GM19240 (cell line): ENCODE data around the gene CRYBG1.

Experiments used
- DNase-seq: peaks from one replicate; pipeline ENCODE4 v3.0.0; 2011; ENCODE audit warnings: low spot score; ENCODE audit not compliant: insufficient read length

CRYBG1 gene

GRCh38 chr6:106460481-106460880 is 100.0 kb downstream of the CRYBG1 start:
- DNase-seq, result no peak

DNA sequence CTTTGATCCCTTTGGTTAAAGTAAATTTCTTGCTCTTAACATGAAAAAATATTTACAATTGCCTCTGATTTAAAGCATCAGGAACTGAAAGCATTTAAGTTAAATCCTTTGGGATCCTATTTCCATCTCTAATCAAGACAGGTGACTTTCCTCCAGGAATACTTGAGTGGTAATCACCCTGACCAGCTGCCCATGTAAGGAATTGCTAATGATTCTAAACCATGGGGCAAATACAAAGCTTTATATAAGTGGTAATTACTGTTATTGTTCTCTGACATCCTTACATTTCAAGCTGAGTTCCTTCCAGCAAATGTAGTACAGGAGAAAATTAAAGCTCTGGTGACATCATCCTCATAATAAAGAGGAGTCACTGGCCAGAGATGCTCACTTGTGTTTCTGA is 100.6 kb downstream of the CRYBG1 start:
- DNase-seq, result no peak

DNA sequence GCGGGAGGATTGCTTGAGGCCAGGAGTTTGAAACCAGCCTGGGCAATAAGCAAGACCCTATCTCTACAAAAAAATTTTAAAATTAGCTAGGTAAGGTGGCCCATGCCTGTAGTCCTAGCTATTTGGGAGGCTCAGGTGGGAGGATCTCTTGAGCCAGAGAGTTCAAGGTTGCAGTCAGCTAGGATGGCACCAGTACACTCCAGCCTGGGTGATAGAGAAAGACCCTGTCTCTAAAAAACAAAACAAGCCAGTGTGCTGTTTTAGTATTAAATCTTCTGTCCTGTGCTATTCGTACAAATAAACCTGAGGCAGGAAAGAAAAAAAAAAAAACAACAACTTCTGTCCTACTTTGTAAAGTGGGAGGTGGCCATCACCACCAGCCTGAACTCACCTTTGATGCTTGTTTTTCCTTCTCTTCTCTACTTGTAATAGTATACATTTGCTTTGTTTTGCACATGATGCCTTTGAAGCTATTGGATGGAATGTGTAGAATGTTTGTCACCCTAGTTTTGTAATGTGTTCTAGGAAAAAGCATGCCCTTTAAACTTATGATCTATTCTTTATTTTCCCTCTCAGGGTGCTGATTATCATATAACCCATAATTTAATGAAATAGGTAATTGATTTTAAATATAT is 102.5 kb downstream of the CRYBG1 start:
- no peak for DNase-seq

DNA sequence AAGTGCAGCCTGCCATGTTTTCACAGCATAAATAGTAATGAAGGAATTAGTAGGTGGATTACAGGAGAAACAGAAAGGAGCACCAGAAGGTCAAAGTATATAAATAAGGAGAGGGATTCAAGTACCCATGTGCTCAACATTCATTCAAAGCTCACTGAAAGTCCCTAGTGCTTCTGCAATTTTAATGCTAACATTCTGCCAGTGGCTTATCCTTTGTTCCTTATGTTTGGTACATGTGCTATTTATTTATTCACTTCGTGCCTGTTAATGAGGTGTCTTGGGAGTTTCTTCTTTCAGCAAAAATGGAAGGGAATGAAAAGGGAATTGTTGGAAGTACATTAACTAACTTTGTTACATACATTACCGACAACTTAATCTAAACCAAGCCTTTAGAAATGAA is 105.7 kb downstream of the CRYBG1 start:
- DNase-seq, result no peak

- no peak for DNase-seq
These were observed 108.4 kb downstream of the CRYBG1 start for GRCh38 chr6:106468935-106469334.

GRCh38 chr6:106469882-106470281 is 109.4 kb downstream of the CRYBG1 start:
- DNase-seq, result no peak

GRCh38 chr6:106470316-106470715 is 109.8 kb downstream of the CRYBG1 start:
- no peak for DNase-seq

GRCh38 chr6:106470811-106471210 is 110.3 kb downstream of the CRYBG1 start:
- DNase-seq, result no peak

DNA sequence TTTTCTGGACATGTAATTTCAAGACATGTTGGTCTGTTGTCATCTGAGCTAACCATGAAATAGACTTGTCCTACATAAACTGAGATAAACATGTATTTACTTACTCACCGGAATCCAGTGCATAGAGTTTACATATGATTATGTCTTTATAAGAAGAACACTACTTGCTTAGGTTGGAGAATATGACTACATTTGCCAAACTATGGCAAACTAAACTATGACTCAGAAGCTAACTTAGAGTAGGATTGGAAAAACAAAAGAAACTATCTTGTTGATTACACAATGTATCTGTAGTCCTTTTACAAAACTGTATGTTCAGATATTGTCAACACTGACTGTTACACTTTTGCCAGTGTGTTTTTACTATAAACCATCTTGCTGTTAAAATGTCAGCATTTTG is 113.3 kb downstream of the CRYBG1 start:
- DNase-seq, result no peak

DNA sequence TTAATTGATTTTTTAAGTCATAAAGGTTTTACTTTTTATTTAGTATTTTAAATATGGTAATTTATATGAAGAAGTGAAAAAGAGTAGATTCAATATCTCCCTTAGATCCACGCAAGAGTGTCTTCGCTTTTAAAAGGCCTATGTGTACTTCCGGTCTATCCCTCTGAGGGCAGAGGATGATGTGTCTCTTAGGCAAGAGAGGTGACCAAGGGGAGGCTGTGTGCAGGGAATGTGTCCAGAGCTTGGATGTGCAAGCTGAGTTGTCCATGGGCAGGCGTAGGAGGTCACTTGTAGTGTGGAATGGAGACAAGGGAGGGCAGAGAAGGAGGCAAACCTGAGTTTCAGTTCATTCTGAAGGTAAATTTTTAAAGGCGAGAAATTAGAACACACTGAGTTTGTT is 113.9 kb downstream of the CRYBG1 start:
- no peak for DNase-seq

DNA sequence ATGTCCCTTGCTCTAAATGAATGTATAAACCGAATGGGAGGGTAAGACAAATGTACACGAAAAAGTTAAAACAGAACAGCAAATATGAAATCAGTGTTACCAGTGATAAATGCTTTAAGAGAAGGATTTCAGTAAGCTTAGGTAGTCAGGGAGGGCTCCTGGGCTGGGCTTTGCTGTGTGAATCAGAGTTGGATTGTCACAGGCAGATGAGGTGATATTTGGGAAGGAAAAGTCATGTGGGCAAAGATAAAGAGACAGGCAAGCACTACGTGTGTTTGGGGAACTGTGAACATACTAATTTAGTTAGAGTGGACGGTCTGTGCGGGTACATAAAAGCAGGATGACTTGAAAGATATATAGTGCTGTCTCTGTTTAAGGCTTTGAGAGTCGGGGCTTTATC is 114.8 kb downstream of the CRYBG1 start:
- DNase-seq, result no peak

GRCh38 chr6:106476331-106477105 is 116.0 kb downstream of the CRYBG1 start:
- no peak for DNase-seq

GRCh38 chr6:106477146-106477545 is 116.6 kb downstream of the CRYBG1 start:
- no peak for DNase-seq

DNA sequence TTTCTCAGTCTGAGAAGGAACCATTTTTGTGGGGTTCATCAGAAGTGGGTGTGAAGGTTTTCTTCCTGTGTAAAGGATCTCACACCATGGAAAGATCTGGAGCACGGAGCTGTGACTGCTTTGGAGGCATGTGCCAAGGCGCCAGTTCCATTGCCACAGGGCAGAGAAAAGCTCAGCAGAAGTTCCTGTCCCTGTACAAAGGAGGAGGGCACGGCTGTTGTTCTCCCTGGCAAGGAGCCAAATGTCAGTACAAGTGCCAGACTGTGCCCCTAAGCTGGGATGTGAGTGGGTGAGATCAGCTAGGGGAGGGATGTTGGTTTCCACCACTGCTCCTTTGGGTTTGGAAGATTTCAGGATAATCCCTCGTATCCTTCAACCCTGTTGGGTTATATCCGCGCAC is 117.3 kb downstream of the CRYBG1 start:
- no peak for DNase-seq

DNA sequence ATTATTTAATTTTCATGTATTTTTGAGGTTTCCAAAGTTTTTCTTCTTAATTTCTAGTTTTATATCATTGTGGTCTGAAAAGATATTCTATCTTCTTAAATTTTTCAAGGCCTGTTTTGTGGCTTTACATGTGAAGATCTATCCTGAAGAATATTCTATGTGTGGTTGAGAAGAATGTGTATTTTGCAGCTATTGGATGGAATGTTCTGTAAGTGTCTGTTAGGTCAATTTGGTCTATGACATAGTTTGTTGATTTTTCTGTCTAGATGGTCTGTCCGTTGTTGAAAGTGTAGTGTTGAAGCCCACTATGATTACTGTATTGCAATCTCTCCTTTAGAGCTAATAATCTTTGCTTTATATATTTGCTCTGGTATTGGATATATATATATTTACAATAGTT is 125.7 kb downstream of the CRYBG1 start:
- no peak for DNase-seq

- DNase-seq, result no peak
These were observed 128.2 kb downstream of the CRYBG1 start for GRCh38 chr6:106488494-106489370.

- DNase-seq, result no peak
These were observed 129.5 kb downstream of the CRYBG1 start for GRCh38 chr6:106490030-106490429.

DNA sequence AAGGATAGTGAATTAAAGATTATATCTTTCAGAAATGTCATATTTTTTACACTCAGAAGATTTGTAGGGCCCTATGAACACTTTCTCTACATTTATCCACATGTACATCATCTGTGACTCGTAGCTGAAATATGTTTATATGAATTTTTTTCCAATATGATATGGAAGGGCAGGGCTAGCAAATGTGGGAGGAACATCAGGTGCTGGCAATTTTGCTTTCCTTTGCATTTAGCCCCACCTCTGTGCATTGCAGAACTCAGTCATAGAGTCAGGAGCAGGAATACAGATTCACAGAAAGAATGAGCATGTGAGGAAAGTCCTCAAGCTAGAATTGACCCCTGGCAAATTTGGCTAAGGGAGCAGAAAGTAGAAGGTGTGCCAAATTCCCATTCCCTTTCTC is 129.9 kb downstream of the CRYBG1 start:
- DNase-seq, result no peak

DNA sequence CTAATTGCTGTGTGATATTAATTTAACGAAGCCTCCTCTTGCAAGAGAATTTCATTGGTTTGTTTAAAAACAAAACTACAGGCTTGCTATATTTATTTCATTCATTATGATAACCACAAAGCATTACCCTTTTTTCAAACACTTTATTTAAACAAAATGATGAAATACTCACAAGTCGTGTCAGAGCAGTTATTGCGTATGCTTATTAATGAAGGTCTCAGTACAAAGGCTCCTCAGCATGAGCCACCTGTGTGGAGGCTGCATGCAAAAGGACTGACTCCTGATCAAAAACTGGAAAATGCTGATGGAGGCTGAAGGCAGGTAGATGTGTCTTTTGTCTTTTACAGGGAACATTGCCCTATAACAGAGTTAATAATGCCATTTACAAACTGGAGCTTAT is 130.5 kb downstream of the CRYBG1 start:
- DNase-seq, result no peak

DNA sequence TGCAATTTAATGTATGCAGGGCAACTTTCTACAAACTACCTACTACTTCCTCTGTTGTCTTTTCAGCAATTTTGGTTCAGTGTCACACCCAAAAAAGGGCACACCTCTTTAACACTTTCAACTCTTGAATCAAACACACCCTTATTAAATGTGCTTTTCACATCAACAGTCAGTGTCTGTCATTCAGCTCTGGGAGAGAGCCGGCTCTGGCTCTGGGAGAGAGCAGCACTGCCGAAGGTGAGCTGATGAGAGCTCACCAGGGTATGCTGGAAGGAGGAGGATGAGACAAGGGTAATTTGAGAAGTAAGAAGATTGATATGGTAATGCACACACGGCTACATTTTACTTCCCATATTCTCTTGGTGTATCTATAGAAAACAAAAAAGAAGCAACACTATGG is 134.5 kb downstream of the CRYBG1 start:
- DNase-seq, result no peak

GRCh38 chr6:106496823-106497222 is 136.3 kb downstream of the CRYBG1 start:
- DNase-seq, result no peak

DNA sequence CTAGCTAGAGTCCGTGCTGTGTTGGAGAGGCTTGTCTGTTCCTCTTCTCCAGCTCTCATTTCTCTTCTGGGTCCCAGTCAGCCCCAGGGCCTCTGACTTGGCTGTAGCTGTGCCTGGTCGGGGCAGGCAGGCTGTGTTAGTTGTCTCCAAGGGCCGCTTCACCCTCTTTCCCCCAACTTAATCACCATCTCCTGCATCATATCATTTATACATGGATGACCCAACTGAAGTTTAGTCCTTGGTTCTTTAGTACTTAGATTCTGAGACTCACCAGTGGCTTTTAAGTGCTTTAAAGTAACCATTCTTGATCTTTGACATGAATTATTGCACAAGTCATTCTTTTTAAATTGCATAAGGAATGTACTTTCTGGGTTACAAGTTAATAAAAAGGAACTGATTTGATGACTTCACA is 141.4 kb downstream of the CRYBG1 start:
- DNase-seq, result no peak
